Ovary (tissue), 9 donors: ENCODE data around the gene OCA2. TPM values are rescaled to one million over a fixed set of nuclear protein-coding genes. Genes with fewer than 3 reads are reported as not detected.

Experiments used
- DNase-seq, 5 donors: peaks; one replicate each; pipeline ENCODE4 v3.0.0-alpha.2; 2019 to 2020
- H3K27ac ChIP-seq, 2 donors: fragments of 200-600 bp; one replicate each; pipeline versions ENCODE4 v1.5.1 to v1.8.0; 2019 to 2022
- H3K27me3 ChIP-seq: fragments of 200-600 bp; one replicate; pipeline ENCODE4 v1.8.0; 2022
- H3K36me3 ChIP-seq: fragments of 200-600 bp; sonication (generic); one replicate; pipeline ENCODE4 v1.5.1; 2019
- H3K4me1 ChIP-seq: one replicate; pipeline ENCODE4 v1.8.1; 2013; ENCODE audit warnings: mild to moderate bottlenecking, moderate library complexity; ENCODE audit not compliant: insufficient read depth
- H3K4me3 ChIP-seq: fragments of 200-600 bp; sonication (generic); one replicate; pipeline ENCODE4 v1.5.1; 2017
- H3K9me3 ChIP-seq, 2 donors: fragments of 200-600 bp in 1 of 2; sonication (generic) in 1 of 2; one replicate each; pipeline versions ENCODE4 v1.5.1 to v1.8.1; 2013 to 2019; ENCODE audit warnings: mild to moderate bottlenecking in 1 of 2, moderate library complexity in 1 of 2
- EP300 ChIP-seq: sonication (generic); formaldehyde crosslinking; IDR thresholded peaks from one replicate; pipeline ENCODE4 v1.6.1; 2017; ENCODE audit warnings: antibody characterized with exemption
- POLR2A ChIP-seq: fragments of 450-650 bp; IDR thresholded peaks from one replicate; pipeline ENCODE4 v1.6.1; 2017; ENCODE audit warnings: antibody characterized with exemption, mild to moderate bottlenecking, moderate library complexity
- WGBS, 3 donors: extraction: QIAGEN DNeasy Blood & Tissue Kit in 1 of 3; methylation state at CpG; one replicate each; pipeline versions ENCODE4 v1.1.5 to v1.1.7; 2013 to 2017; 5-methylcytosine and 5-hydroxymethylcytosine counted together
- intact Hi-C, 4 donors: fragments of 100-400 bp; cut with DNase I; formaldehyde crosslinking; loops; one replicate each; pipeline versions ENCODE4 v1.11.0 to v1.15.1; 2022 to 2023
- polyA plus RNA-seq, 2 donors: library from polyadenylated mRNA; stranded (reverse); fragments of 200-250 nt in 1 of 2; fragments of 350-450 nt in 1 of 2; fragmentation: Illumina TruSeq in 1 of 2; extraction: RNeasy Lipid Tissue Mini Kit (QIAGEN cat#74804) in 1 of 2; gene quantifications; one replicate each; pipeline ENCODE4 v1.2.3, GENCODE V29; 2013 to 2014
- total RNA-seq, 7 donors: library from RNA; depleted of rRNA in 2 of 7; stranded (reverse); fragments of >200 nt in 2 of 7; fragmentation: NEBNext Ultra II Directional in 3 of 7; extraction: Animal tissue kit (Norgen Biotek cat#: 25700) in 3 of 7; gene quantifications; one replicate each; pipeline versions ENCODE4 v1.1.0 to v1.2.4, GENCODE V29; 2016 to 2023
- TF ChIP-seq, protein P1 (sequence below), 3 donors: fragments of 450-650 bp in 2 of 3; fragments of 200-600 bp in 1 of 3; IDR thresholded peaks; one replicate each; pipeline versions ENCODE4 v1.5.1 to v1.8.0; 2016 to 2022; ENCODE audit warnings: antibody characterized with exemption in 3 of 3, mild to moderate bottlenecking in 1 of 3
- donor health status: DM: no; HTN: no; CAD: no; lungs with moderate emphysema.
- donor health status: DM: no; HTN: no; CAD: no.
- donor health status: Bipolar disorder and iron deficiency.
- donor health status: DM: yes; HTN: yes; CAD: no.
- donor health status: DM: no; HTN: no; CAD: no.
- donor health status: DM: yes; HTN: yes; CAD: no.

Gene OCA2
- total and polyA plus RNA-seq, 9 donors: 0.31 to 3.5 (median 0.68) TPM; not detected in 1

DNA sequence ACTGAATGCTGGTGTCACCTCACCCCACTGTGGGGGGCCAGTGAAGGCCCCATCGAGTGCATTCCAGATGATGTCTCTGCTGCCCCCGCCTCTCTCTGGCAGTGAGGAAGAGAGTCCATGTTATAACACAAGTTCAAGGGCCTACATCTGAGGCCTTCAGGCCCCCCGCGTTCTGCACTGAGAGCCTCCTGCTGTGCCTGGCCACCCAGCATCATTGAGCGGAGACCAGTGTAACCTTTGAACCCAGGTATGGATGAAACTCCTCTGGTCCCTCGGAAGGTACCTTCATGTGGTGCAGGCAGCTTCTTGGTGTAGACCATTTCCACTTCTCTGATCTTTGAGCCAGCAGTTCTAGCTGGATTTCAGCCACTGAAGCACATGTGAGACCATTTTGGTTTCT, 324.9 kb downstream of the OCA2 start:
- 87 to 98% (median 92%) methylated on average over 6 of the region's 6 CpGs for WGBS, 3 donors

DNA sequence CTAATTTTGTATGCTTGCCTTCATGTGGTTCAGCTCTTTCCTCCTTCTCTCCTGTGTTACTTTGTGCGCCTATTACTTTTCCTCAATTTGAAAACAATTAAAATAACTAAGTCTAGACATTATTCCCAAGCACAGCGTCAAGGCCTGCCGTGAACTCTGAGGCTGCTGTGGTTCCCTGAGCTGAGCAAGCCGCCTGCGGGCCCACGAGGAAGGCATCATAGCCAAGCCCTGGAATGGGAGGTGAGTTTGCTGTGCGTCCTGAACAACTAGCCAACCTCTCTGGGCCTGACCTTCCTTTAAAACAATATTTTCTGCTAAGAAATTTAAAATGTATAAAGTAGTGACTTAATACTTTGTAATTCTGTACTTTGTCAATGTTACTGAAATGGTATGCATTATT, 327.2 kb downstream of the OCA2 start:
- H3K27ac ChIP-seq: no peak overlapping the region
- peaks cover 0 to 3% of the 10 kb centered on the region in 2 donors for H3K9me3 ChIP-seq
- no peak for TF ChIP-seq EP300
- no peak for TF ChIP-seq POLR2A
- TF ChIP-seq, protein P1, sequence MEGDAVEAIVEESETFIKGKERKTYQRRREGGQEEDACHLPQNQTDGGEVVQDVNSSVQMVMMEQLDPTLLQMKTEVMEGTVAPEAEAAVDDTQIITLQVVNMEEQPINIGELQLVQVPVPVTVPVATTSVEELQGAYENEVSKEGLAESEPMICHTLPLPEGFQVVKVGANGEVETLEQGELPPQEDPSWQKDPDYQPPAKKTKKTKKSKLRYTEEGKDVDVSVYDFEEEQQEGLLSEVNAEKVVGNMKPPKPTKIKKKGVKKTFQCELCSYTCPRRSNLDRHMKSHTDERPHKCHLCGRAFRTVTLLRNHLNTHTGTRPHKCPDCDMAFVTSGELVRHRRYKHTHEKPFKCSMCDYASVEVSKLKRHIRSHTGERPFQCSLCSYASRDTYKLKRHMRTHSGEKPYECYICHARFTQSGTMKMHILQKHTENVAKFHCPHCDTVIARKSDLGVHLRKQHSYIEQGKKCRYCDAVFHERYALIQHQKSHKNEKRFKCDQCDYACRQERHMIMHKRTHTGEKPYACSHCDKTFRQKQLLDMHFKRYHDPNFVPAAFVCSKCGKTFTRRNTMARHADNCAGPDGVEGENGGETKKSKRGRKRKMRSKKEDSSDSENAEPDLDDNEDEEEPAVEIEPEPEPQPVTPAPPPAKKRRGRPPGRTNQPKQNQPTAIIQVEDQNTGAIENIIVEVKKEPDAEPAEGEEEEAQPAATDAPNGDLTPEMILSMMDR (IDR thresholded peaks at IDR 0.05): no peak
- no peaks in the 10 kb centered on the region for H3K4me1 ChIP-seq
- H3K27me3 ChIP-seq: no peaks in the 10 kb centered on the region
- 92 to 96% (median 96%) methylated on average over 7 of the region's 7 CpGs for whole genome bisulfite sequencing, 3 donors
- no peak for DNase-seq
- no peaks in the 10 kb centered on the region for H3K36me3 ChIP-seq
- intact Hi-C loops: no loop called here
- H3K4me3 ChIP-seq: no peak overlapping the region

More for the DNA sequence above, 324.9 kb downstream of the OCA2 start:
- Histone ChIP-seq H3K9me3 (peaks cover 0 to 3% of the 10 kb centered on the region in 2 donors), H3K4me1 (no peaks in the 10 kb centered on the region), H3K27ac (no peak overlapping the region), H3K4me3 (no peak overlapping the region), H3K36me3 (no peaks in the 10 kb centered on the region), H3K27me3 (no peaks in the 10 kb centered on the region)
- DNase-seq: no peak
- intact Hi-C loops: no loop called here
- TF ChIP-seq EP300 (no peak), POLR2A (no peak)
- TF ChIP-seq, protein P1 (IDR thresholded peaks at IDR 0.05): no peak

DNA sequence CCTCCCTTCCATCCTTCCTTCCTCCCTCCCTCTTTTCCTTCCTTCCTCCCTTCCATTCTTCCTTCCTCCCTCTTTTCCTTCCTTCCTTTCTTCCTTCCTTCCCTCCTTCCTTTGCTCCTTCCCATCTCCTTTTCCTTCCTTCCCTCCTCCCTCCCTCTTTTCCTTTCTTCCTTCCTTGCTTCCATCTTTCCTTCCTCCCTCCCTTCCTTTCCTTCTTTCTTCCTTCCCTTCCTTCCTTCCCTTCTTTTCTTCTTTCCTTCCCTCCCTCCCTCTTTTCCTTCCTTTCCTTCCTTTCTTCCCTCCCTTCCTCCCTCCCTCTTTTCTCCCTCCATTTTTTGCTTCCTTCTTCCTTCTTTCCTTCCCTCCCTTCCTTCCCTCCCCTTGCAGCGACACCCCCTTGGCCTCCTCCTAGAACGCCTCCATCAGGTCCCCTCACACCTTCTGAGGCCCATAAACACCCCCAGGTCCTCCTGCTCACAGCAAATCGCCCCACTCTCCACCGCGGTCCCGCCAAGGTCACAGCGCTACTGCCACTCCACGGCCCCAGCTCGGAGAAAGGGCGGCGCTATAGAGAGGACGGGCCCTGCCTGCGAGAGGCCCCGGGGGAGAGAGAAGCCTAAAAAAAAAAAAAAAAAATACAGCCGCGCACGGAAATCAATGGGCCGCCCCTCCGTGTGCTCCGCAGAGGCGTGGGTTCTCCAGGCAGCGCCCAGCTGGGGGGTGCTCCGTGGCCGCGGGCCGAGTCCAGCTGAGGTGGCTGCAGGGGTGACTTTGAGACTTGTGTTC, 328.2 kb downstream of the OCA2 start:
- intact Hi-C loops: no loop called here
- no peak overlapping the region for H3K4me3 ChIP-seq
- 95% methylated on average over 26 of the region's 26 CpGs for WGBS, 3 donors
- no peaks in the 10 kb centered on the region for H3K4me1 ChIP-seq
- H3K36me3 ChIP-seq: no peaks in the 10 kb centered on the region
- H3K27me3 ChIP-seq: no peaks in the 10 kb centered on the region
- H3K27ac ChIP-seq: no peak overlapping the region
- TF ChIP-seq, protein P1 (IDR thresholded peaks at IDR 0.05): no peak
- TF ChIP-seq POLR2A (no peak), EP300 (no peak)
- no peak for DNase-seq
- H3K9me3 ChIP-seq: peaks cover 0 to 3% of the 10 kb centered on the region in 2 donors

DNA sequence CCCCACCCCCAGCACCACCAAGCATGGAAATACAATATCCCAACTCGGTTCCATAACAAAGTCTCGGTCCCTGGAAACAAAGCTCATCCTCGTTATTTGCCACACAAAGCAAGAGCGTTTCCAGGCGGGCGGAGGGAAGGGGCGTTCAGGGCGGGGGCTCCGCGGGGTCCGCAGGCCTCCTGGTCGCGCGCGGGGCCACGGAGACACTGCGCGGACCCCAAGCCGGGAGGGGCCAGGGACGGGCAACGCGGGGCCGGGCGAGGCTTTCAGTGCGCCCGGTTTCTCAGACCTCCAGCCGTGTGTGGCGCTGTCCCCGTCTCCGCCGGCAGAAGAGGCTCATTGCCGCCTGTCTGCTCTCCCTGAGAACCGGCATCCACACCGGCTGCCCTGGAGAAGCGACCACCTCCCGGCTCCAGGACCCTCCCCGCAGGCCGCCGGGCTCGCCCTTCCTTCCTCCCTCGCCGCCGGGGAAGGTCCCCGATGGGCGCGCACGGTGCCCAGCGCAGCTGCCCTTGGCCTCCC, 329.0 kb downstream of the OCA2 start:
- WGBS, 3 donors: 82 to 91% (median 91%) methylated on average over 48 of the region's 48 CpGs
- peaks cover 0 to 3% of the 10 kb centered on the region in 2 donors for H3K9me3 ChIP-seq
- TF ChIP-seq EP300 (no peak), POLR2A (no peak)
- TF ChIP-seq, protein P1 (IDR thresholded peaks at IDR 0.05): no peak
- H3K4me1 ChIP-seq: no peaks in the 10 kb centered on the region
- DNase-seq: no peak
- intact Hi-C loops: no loop called here
- H3K27ac ChIP-seq: no peak overlapping the region
- H3K36me3 ChIP-seq: no peaks in the 10 kb centered on the region
- no peaks in the 10 kb centered on the region for H3K27me3 ChIP-seq
- no peak overlapping the region for H3K4me3 ChIP-seq
